GM23338 (cell line): ENCODE measurements around the gene HELZ. TPM values are rescaled to one million over a fixed set of nuclear protein-coding genes. Genes with fewer than 3 reads are reported as not detected.

ENCODE experiments used
- ATAC-seq: fragments of 200-7000 bp; cut with Tn5 transposase; 3 replicates; pipeline ENCODE4 v1.9.1; 2020
- DNase-seq: peaks from one replicate; pipeline ENCODE4 v3.0.0-alpha.2; 2015; ENCODE audit warnings: low spot score
- H2AFZ ChIP-seq: fragments of 200-600 bp; sonication (generic); 2 replicates; pipeline ENCODE4 v1.8.0; 2016; ENCODE audit warnings: antibody characterized with exemption, mild to moderate bottlenecking, moderate library complexity
- H3F3A ChIP-seq: fragments of 200-600 bp; sonication (generic); replicated peaks from 2 replicates; pipeline ENCODE4 v1.8.0; 2017; ENCODE audit warnings: antibody characterized with exemption, mixed run types, low read depth
- H3K27ac ChIP-seq: fragments of 200-600 bp; sonication (generic); 2 replicates; pipeline ENCODE4 v1.6.1; 2016; ENCODE audit warnings: low read depth
- H3K27me3 ChIP-seq: fragments of 200-600 bp; sonication (generic); 2 replicates; pipeline ENCODE4 v1.8.0; 2016; ENCODE audit warnings: mild to moderate bottlenecking, mixed run types, moderate library complexity; ENCODE audit not compliant: insufficient read depth
- H3K36me3 ChIP-seq: fragments of 200-600 bp; sonication (generic); 2 replicates; pipeline ENCODE4 v1.8.0; 2016; ENCODE audit warnings: mild to moderate bottlenecking; ENCODE audit not compliant: insufficient read depth
- H3K4me1 ChIP-seq: fragments of 200-600 bp; sonication (generic); 2 replicates; pipeline ENCODE4 v1.8.0; 2016; ENCODE audit warnings: mild to moderate bottlenecking, moderate library complexity; ENCODE audit not compliant: insufficient read depth
- H3K4me2 ChIP-seq: fragments of 200-600 bp; sonication (generic); 2 replicates; pipeline ENCODE4 v1.7.1; 2017; ENCODE audit warnings: mixed run types
- H3K4me3 ChIP-seq: fragments of 200-600 bp; sonication (generic); 2 replicates; pipeline ENCODE4 v1.6.1; 2016; ENCODE audit warnings: mixed run types
- H3K79me2 ChIP-seq: fragments of 200-600 bp; sonication (generic); replicated peaks from 2 replicates; pipeline ENCODE4 v1.8.0; 2017; ENCODE audit warnings: mild to moderate bottlenecking; ENCODE audit not compliant: insufficient read depth
- H3K9me2 ChIP-seq: fragments of 200-600 bp; sonication (generic); 2 replicates; pipeline ENCODE4 v1.8.0; 2017; ENCODE audit not compliant: insufficient read depth
- H4K20me1 ChIP-seq: fragments of 200-600 bp; sonication (generic); replicated peaks from 2 replicates; pipeline ENCODE4 v1.8.0; 2017; ENCODE audit warnings: mild to moderate bottlenecking; ENCODE audit not compliant: insufficient read depth
- H3K27ac Mint-ChIP-seq: 2 replicates; pipeline ENCODE4 v1.8.0; 2020; ENCODE audit warnings: inconsistent platforms, mild to moderate bottlenecking, moderate library complexity, mixed read lengths
- H3K27me3 Mint-ChIP-seq: 3 replicates; pipeline ENCODE4 v1.8.0; 2022; ENCODE audit warnings: low read depth, mild to moderate bottlenecking, moderate library complexity, mixed read lengths, inconsistent platforms; ENCODE audit not compliant: insufficient read depth, poor library complexity
- H3K36me3 Mint-ChIP-seq: 3 replicates; pipeline ENCODE4 v1.8.0; 2021; ENCODE audit warnings: low read depth, mild to moderate bottlenecking, inconsistent platforms, moderate library complexity, mixed read lengths
- H3K4me1 Mint-ChIP-seq: 3 replicates; pipeline ENCODE4 v1.8.0; 2020; ENCODE audit warnings: mild to moderate bottlenecking, inconsistent platforms, mixed read lengths
- H3K4me3 Mint-ChIP-seq: 3 replicates; pipeline ENCODE4 v1.8.0; 2021; ENCODE audit warnings: moderate library complexity, mild to moderate bottlenecking, inconsistent platforms, mixed read lengths
- H3K9me3 Mint-ChIP-seq: 3 replicates; pipeline ENCODE4 v1.8.0; 2020; ENCODE audit warnings: moderate library complexity, mild to moderate bottlenecking, inconsistent platforms, mixed read lengths
- EZH2 ChIP-seq: fragments of 200-600 bp; sonication (generic); IDR thresholded peaks from one replicate; pipeline ENCODE4 v1.8.0; 2017; ENCODE audit warnings: antibody characterized with exemption, mild to moderate bottlenecking, low read depth; ENCODE audit not compliant: unreplicated experiment
- EZH2phosphoT487 ChIP-seq: fragments of 200-600 bp; sonication (generic); IDR thresholded peaks from one replicate; pipeline ENCODE4 v1.8.1; 2018; ENCODE audit warnings: antibody characterized with exemption; ENCODE audit not compliant: unreplicated experiment
- STAT1 ChIP-seq: IDR thresholded peaks from one replicate; pipeline ENCODE4 v1.6.1; 2016; ENCODE audit warnings: antibody characterized with exemption; ENCODE audit not compliant: unreplicated experiment
- ZNF462 ChIP-seq: fragments of 250-450 bp; sonication (Bioruptor Pico); IDR thresholded peaks from 2 replicates; pipeline ENCODE4 v1.5.0; 2020; ENCODE audit warnings: mild to moderate bottlenecking, moderate library complexity
- polyA plus RNA-seq: library from polyadenylated mRNA; unstranded; fragments of >200 nt; fragmentation: Nextera tagmentation; extraction: Ambion mirVana; gene quantifications from 2 replicates; pipeline ENCODE4 v1.2.1, GENCODE V29; 2016
- total RNA-seq: library from RNA; depleted of rRNA; stranded (reverse); fragments of >200 nt; shearing (Covaris generic); gene quantifications from 2 replicates; pipeline ENCODE4 v1.2.3, GENCODE V29; 2014
- TF ChIP-seq, protein P1 (sequence below): IDR thresholded peaks from one replicate; pipeline ENCODE4 v1.6.1; 2018; ENCODE audit warnings: antibody characterized with exemption; ENCODE audit not compliant: unreplicated experiment

HELZ gene
- total and polyA plus RNA-seq, 2 experiments from 2014 or later: 38.9 to 62.0 TPM

DNA sequence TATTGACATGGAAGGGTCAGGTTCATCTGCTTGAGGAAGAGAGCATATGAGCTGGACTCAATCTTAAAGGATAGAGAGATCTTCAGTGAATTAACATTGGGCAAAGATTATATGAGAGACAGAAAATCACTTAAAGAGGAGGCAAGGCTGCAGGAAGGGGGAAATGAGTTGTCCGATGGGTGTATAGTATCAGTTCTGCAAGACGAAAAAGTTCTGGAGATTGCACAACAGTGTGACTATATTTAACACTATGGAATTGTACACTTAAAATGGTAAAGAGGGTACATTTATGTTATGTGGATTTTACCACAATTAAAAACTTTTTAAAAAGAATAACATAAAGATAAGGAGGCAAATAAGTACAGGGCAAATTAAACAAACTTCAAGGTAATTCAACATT, 80.7 kb downstream of the HELZ start (continued):
- no peak for TF ChIP-seq ZNF462

GRCh38 chr17:67162771-67163170, 82.2 kb downstream of the HELZ start:
- ATAC-seq (no peak), DNase-seq (no peak)
- no peak overlapping the region for H3K27ac ChIP-seq
- no peaks in the 10 kb centered on the region for H3K27me3 Mint-ChIP-seq
- no peaks in the 10 kb centered on the region for H3K9me2 ChIP-seq
- no peaks in the 10 kb centered on the region for H3K4me1 Mint-ChIP-seq
- H3K27me3 ChIP-seq: no peaks in the 10 kb centered on the region
- no peak overlapping the region for H3K4me2 ChIP-seq
- H3K79me2 ChIP-seq: no peaks in the 10 kb centered on the region
- no peak overlapping the region for H3K4me3 Mint-ChIP-seq
- no peak overlapping the region for H3K27ac Mint-ChIP-seq
- no peak overlapping the region for H3K4me3 ChIP-seq
- no peaks in the 10 kb centered on the region for H3F3A ChIP-seq
- H3K9me3 Mint-ChIP-seq: no peaks in the 10 kb centered on the region
- H3K36me3 Mint-ChIP-seq: peaks cover 3% of the 10 kb centered on the region; the same call in 2 of the 3 replicates
- H3K4me1 ChIP-seq: no peaks in the 10 kb centered on the region
- H4K20me1 ChIP-seq: no peaks in the 10 kb centered on the region
- no peak overlapping the region for H2AFZ ChIP-seq
- H3K36me3 ChIP-seq: peaks cover 13% of the 10 kb centered on the region; the same call in 1 of the 2 replicates
- TF ChIP-seq, protein P1, sequence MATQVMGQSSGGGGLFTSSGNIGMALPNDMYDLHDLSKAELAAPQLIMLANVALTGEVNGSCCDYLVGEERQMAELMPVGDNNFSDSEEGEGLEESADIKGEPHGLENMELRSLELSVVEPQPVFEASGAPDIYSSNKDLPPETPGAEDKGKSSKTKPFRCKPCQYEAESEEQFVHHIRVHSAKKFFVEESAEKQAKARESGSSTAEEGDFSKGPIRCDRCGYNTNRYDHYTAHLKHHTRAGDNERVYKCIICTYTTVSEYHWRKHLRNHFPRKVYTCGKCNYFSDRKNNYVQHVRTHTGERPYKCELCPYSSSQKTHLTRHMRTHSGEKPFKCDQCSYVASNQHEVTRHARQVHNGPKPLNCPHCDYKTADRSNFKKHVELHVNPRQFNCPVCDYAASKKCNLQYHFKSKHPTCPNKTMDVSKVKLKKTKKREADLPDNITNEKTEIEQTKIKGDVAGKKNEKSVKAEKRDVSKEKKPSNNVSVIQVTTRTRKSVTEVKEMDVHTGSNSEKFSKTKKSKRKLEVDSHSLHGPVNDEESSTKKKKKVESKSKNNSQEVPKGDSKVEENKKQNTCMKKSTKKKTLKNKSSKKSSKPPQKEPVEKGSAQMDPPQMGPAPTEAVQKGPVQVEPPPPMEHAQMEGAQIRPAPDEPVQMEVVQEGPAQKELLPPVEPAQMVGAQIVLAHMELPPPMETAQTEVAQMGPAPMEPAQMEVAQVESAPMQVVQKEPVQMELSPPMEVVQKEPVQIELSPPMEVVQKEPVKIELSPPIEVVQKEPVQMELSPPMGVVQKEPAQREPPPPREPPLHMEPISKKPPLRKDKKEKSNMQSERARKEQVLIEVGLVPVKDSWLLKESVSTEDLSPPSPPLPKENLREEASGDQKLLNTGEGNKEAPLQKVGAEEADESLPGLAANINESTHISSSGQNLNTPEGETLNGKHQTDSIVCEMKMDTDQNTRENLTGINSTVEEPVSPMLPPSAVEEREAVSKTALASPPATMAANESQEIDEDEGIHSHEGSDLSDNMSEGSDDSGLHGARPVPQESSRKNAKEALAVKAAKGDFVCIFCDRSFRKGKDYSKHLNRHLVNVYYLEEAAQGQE: no peak
- TF ChIP-seq ZNF462 (no peak), STAT1 (no peak), EZH2phosphoT487 (no peak), EZH2 (no peak)
